Endothelial cell of hepatic sinusoid (primary cell): ENCODE results near the gene NEURL1.

Source experiments
- in situ Hi-C: cut with HindIII; loops from 2 replicates; pipeline ENCODE4 v1.10.0; 2017; ENCODE audit warnings: low sequenced_read_pairs

Gene NEURL1

GRCh38 chr10:103493362-103493915 is at the start of gene NEURL1:
Gene NEURL1, plus strand, starts transcription at chr10:103493705. Its CDS starts 683 bp downstream, at chr10:103494388.
- in situ Hi-C loops: loop anchor here (5.0 kb wide), 2 partner anchors 54 to 71 kb away; no protein-coding TSS in a partner anchor

- in situ Hi-C loops: no loop called here
These were observed 49.0 kb upstream of the NEURL1 start for GRCh38 chr10:103444478-103444877.

- in situ Hi-C loops: no loop called here
These were observed 48.1 kb upstream of the NEURL1 start for GRCh38 chr10:103445366-103445765.

GRCh38 chr10:103445767-103446567 is 47.5 kb upstream of the NEURL1 start:
- in situ Hi-C loops: no loop called here

GRCh38 chr10:103447187-103447586 is 46.3 kb upstream of the NEURL1 start:
- in situ Hi-C loops: no loop called here

- in situ Hi-C loops: no loop called here
These were observed 44.8 kb upstream of the NEURL1 start for GRCh38 chr10:103448746-103449145.

GRCh38 chr10:103449208-103450144 is 44.0 kb upstream of the NEURL1 start:
- in situ Hi-C loops: no loop called here

GRCh38 chr10:103450201-103450695 is 43.3 kb upstream of the NEURL1 start:
- in situ Hi-C loops: no loop called here

- in situ Hi-C loops: no loop called here
These were observed 42.3 kb upstream of the NEURL1 start for GRCh38 chr10:103451091-103451813.

GRCh38 chr10:103451831-103452505 is 41.5 kb upstream of the NEURL1 start, which contains the start of gene CALHM2:
Gene CALHM2, minus strand, starts transcription at chr10:103452370. Its CDS starts 2,429 bp downstream, at chr10:103449941.
- in situ Hi-C loops: no loop called here

- in situ Hi-C loops: no loop called here
These were observed 40.8 kb upstream of the NEURL1 start for GRCh38 chr10:103452506-103453230.

- in situ Hi-C loops: no loop called here
These were observed 39.5 kb upstream of the NEURL1 start for GRCh38 chr10:103454026-103454425.

- in situ Hi-C loops: no loop called here
These were observed 38.3 kb upstream of the NEURL1 start for GRCh38 chr10:103455235-103455634.

- in situ Hi-C loops: no loop called here
These were observed 37.3 kb upstream of the NEURL1 start for GRCh38 chr10:103456074-103456660.

- in situ Hi-C loops: no loop called here
These were observed 36.3 kb upstream of the NEURL1 start for GRCh38 chr10:103457176-103457712.

- in situ Hi-C loops: no loop called here
These were observed 35.5 kb upstream of the NEURL1 start for GRCh38 chr10:103457896-103458583.

- in situ Hi-C loops: no loop called here
These were observed 34.8 kb upstream of the NEURL1 start, which contains the start of gene CALHM1 for GRCh38 chr10:103458720-103459119. Gene CALHM1, minus strand, starts transcription at chr10:103458900. Its CDS starts 149 bp downstream, at chr10:103458751.

- in situ Hi-C loops: no loop called here
These were observed 33.9 kb upstream of the NEURL1 start for GRCh38 chr10:103459615-103460014.
